CD4-positive, alpha-beta T cell treated with Interleukin-10 for 1 hour (primary cell): ENCODE data around the gene TMEM108.

ENCODE experiments used
- DNase-seq: peaks from one replicate; pipeline ENCODE4 v3.0.0-alpha.2; 2020

Gene TMEM108

GRCh38 chr3:133429063-133429462 lies 390.9 kb downstream of the TMEM108 start:
- no peak for DNase-seq

GRCh38 chr3:133439563-133439962 lies 401.4 kb downstream of the TMEM108 start:
- DNase-seq = no peak

- no peak for DNase-seq
Observed at GRCh38 chr3:133440652-133441051, 402.5 kb downstream of the TMEM108 start.

- DNase-seq = peak; percentile 29
Observed at GRCh38 chr3:133441867-133442270, 403.7 kb downstream of the TMEM108 start.

GRCh38 chr3:133442518-133442917 lies 404.3 kb downstream of the TMEM108 start:
- no peak for DNase-seq

- DNase-seq = no peak
Observed at GRCh38 chr3:133443649-133444422, 405.6 kb downstream of the TMEM108 start.

GRCh38 chr3:133444423-133444774 lies 406.2 kb downstream of the TMEM108 start:
- no peak for DNase-seq

GRCh38 chr3:133445108-133445507 lies 406.9 kb downstream of the TMEM108 start:
- DNase-seq = no peak
